ENCODE measurements around the gene PHLDB3. TPM values are rescaled to one million over a fixed set of nuclear protein-coding genes. Genes with fewer than 3 reads are reported as not detected.

The PHLDB3 gene
- total RNA-seq, 2 donors from 2014 or later: 7.1 to 8.7 TPM

- DNase-seq (ENCODE audit: low spot score): no peak
- intact Hi-C loops (cut with DNase I): no loop called here
These were observed 68.8 kb downstream of the PHLDB3 start for GRCh38 chr19:43435775-43436174.

DNA sequence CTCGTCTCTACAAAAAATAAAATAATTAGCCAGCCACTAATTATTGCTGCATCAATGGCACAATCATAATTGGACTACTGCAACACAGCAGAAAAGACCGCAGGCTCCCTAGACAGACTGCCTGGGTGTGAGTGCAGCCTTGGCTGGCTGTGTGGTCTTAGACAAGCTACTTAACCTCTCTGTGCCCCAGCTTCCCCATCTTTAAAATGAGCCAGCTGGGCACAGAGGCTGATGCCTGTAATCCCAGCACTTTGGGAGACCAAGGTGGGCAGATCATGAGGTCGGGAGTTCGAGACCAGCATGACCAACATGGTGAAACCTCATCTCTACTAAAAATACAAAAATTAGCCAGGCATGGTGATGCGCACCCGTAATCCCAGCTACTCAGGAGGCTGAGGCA, 70.9 kb downstream of the PHLDB3 start:
- DNase-seq (ENCODE audit: low spot score): no peak

GRCh38 chr19:43433358-43433673, 71.2 kb downstream of the PHLDB3 start:
- DNase-seq (ENCODE audit: low spot score): no peak

More for the DNA sequence above, 70.9 kb downstream of the PHLDB3 start:
- intact Hi-C loops (cut with DNase I): no loop called here

GRCh38 chr19:43430976-43431375, 73.6 kb downstream of the PHLDB3 start:
- DNase-seq (ENCODE audit: low spot score): no peak
- intact Hi-C loops (cut with DNase I): no loop called here

More at GRCh38 chr19:43433358-43433673, 71.2 kb downstream of the PHLDB3 start:
- intact Hi-C loops (cut with DNase I): no loop called here

- no peak for DNase-seq (ENCODE audit: low spot score)
- intact Hi-C loops (cut with DNase I): no loop called here
These were observed 74.3 kb downstream of the PHLDB3 start for GRCh38 chr19:43430142-43430710.

GRCh38 chr19:43429395-43429794, 75.2 kb downstream of the PHLDB3 start:
- intact Hi-C loops (cut with DNase I): no loop called here
- no peak for DNase-seq (ENCODE audit: low spot score)

- intact Hi-C loops (cut with DNase I): no loop called here
- no peak for DNase-seq (ENCODE audit: low spot score)
These were observed 78.8 kb downstream of the PHLDB3 start for GRCh38 chr19:43425567-43426392.

Other genes with a start within 250 kb of the PHLDB3 start
- gene PSG9, start 235.2 kb downstream of the PHLDB3 start, total RNA-seq: not detected
- gene CD177, start 151.1 kb downstream of the PHLDB3 start, total RNA-seq: 1 to 10 TPM; 2.8 to 8.4 TPM
- gene TEX101, start 89.9 kb downstream of the PHLDB3 start, total RNA-seq: not detected
- gene LYPD3, start 39.1 kb downstream of the PHLDB3 start, total RNA-seq: under 1 TPM; 0.52 to 0.60 TPM
- 10 to 100 TPM; 19.8 to 27.9 TPM for gene ETHE1, start 22.5 kb upstream of the PHLDB3 start, total RNA-seq
- gene ZNF575, start 28.4 kb upstream of the PHLDB3 start, total RNA-seq: 1 to 10 TPM; 2.1 to 3.4 TPM
- 10 to 100 TPM; 13.7 to 14.2 TPM for gene XRCC1, start 70.8 kb upstream of the PHLDB3 start, total RNA-seq
- 10 to 100 TPM in 1 of 2 donors, 1 to 10 TPM in 1; 9.1 to 12.8 TPM for gene PINLYP, start 71.1 kb upstream of the PHLDB3 start, total RNA-seq
- 10 to 100 TPM; 19.2 to 21.0 TPM for gene IRGQ, start 91.4 kb upstream of the PHLDB3 start, total RNA-seq
- gene ZNF576, start 91.8 kb upstream of the PHLDB3 start, total RNA-seq: 10 to 100 TPM in 1 of 2 donors, 1 to 10 TPM in 1; 8.9 to 13.2 TPM
- under 1 TPM; 0.23 to 0.38 TPM for gene SRRM5, start 107.3 kb upstream of the PHLDB3 start, total RNA-seq
- gene ZNF428, start 114.9 kb upstream of the PHLDB3 start, total RNA-seq: 10 to 100 TPM; 22.9 to 29.2 TPM
- 1 to 10 TPM; 3.3 to 4.0 TPM for gene CADM4, start 135.1 kb upstream of the PHLDB3 start, total RNA-seq
- gene PLAUR, start 165.4 kb upstream of the PHLDB3 start, total RNA-seq: 10 to 100 TPM; 35.2 to 45.4 TPM
- not detected for gene IRGC, start 211.3 kb upstream of the PHLDB3 start, total RNA-seq

All from posterior vena cava (tissue), 2 donors.